ENCODE data around the gene SERPINA12.

Gene SERPINA12

DNA sequence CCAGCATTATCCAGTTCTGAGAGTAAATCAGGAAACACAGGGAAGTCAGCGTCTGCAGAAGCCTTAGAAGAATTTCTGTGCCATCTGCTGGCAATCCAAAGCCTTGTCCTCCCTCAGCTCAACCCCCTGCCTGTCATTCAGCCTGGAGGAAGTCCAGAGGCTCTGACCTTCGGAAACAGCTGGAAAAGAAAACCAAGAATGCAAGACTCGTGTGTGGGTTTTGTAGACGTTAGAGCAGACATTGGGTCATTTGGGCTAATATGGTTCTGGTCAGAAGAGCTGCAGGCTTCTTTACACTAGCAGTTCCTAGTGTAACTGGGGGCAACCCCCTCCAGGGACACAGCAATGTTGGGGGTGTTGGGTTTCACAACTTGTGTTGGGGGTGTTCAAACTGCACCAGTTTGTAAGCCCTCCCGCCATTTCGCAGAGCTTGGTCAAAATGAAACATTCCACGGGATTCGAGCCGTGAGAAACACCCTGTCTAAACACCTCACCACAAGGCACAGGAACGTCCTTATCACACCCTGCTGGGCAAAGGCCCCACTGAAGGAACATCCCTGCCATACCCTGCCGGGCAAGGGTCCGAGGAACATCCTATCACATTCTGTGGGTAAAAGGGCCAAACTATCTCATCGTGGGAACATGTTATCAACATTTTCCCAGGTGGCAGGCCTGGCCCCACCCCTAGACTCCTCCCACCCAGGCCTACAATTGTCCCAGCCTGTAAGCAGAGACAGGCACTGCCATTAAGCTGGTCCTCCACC is 30.9 kb upstream of the SERPINA12 start:
- Mint-ChIP-seq H3K4me1 (peaks cover 20% of the 10 kb centered on the region), H3K36me3 (ENCODE audit: low read depth) (no peaks in the 10 kb centered on the region), H3K27me3 (ENCODE audit: low read depth, poor library complexity) (peaks cover 19% of the 10 kb centered on the region), H3K9me3 (peaks cover 4% of the 10 kb centered on the region), H3K4me3 (no peak overlapping the region), H3K27ac (no peak overlapping the region)
- DNase-seq, result no peak
- TF ChIP-seq, protein P1, sequence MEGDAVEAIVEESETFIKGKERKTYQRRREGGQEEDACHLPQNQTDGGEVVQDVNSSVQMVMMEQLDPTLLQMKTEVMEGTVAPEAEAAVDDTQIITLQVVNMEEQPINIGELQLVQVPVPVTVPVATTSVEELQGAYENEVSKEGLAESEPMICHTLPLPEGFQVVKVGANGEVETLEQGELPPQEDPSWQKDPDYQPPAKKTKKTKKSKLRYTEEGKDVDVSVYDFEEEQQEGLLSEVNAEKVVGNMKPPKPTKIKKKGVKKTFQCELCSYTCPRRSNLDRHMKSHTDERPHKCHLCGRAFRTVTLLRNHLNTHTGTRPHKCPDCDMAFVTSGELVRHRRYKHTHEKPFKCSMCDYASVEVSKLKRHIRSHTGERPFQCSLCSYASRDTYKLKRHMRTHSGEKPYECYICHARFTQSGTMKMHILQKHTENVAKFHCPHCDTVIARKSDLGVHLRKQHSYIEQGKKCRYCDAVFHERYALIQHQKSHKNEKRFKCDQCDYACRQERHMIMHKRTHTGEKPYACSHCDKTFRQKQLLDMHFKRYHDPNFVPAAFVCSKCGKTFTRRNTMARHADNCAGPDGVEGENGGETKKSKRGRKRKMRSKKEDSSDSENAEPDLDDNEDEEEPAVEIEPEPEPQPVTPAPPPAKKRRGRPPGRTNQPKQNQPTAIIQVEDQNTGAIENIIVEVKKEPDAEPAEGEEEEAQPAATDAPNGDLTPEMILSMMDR (IDR thresholded peaks at IDR 0.05), result no peak

DNA sequence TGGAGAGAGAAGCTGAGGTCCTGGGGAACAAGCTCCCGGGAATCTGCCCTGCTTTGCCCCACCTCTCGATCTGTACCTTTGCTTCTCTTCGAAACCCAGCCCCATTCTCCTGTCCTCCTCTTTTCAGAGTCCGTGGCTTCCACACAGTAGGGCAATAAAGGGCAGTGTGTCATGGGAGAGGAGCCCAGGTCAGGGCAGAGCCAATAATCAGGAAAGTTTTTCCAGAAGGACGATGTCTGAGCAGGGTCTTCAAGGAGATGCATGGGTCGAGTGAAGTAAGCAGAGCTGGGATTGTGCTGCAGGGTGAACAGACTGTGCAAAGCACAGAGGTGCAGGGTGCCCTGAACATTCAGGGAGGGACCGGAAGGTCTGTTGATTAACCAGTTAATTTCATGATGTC is 29.9 kb upstream of the SERPINA12 start:
- no peak for DNase-seq
- peaks cover 20% of the 10 kb centered on the region for H3K4me1 Mint-ChIP-seq
- H3K9me3 Mint-ChIP-seq, result peaks cover 4% of the 10 kb centered on the region
- TF ChIP-seq, protein P1 (IDR thresholded peaks at IDR 0.05), result no peak
- peaks cover 18% of the 10 kb centered on the region for H3K27me3 Mint-ChIP-seq (ENCODE audit: low read depth, poor library complexity)
- H3K36me3 Mint-ChIP-seq (ENCODE audit: low read depth), result no peaks in the 10 kb centered on the region
- no peak overlapping the region for H3K27ac Mint-ChIP-seq
- no peak overlapping the region for H3K4me3 Mint-ChIP-seq

DNA sequence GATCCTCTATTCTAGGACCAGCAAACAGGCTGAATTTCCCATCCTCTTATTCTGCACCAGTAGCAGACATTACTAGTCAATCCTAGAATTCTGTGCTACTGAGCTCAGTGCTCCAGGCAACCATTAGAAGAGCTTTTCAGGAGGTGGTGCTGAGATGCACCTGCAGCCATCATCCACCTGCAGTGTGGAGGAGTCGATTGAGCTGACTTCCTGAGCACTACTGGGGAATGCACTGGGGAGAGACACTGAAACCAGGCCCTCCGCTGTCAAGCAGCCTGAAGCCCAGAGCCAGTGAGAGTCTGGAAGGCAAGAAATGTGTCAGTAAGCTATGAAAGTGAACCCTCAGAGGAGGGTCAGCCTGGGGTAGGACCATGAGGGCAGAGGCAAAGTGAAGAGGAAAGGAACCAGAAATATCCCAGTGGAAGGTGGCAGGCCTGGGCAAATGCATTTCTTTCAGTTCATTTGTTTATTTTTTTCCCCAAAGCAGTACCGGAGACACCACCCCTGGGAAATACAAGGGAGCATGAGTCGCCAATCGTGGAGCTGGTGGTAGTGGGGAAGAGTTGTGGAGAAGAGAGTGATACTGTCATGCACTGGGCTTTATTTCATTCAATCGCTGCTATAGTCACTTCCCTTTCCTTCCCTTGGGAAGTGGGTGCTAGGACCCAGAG is 28.9 kb upstream of the SERPINA12 start:
- Mint-ChIP-seq H3K4me1 (peaks cover 20% of the 10 kb centered on the region), H3K36me3 (ENCODE audit: low read depth) (no peaks in the 10 kb centered on the region), H3K9me3 (peaks cover 4% of the 10 kb centered on the region), H3K27ac (no peak overlapping the region), H3K27me3 (ENCODE audit: low read depth, poor library complexity) (peaks cover 14% of the 10 kb centered on the region), H3K4me3 (no peak overlapping the region)
- TF ChIP-seq, protein P1 (IDR thresholded peaks at IDR 0.05), result no peak
- DNase-seq, result no peak

DNA sequence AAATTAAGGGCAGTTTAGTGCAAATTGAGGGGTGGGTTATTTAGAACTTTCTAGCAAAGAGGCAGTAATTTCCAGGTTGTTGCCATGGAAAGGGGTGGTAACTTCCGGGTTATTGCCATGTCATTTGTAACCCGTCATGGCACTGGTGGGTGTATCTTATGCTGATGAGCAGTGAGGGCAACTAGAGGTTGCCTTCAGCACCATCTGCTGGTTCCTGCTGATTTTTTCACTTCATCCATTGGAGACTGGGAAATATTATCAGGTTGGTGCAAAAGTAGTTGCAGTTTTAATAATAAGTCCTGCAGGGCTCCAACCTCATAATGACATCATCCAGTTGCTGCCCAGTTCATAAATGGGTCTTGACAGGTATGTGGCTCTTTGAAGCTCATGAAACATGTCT is 27.6 kb upstream of the SERPINA12 start:
- Mint-ChIP-seq H3K4me3 (no peak overlapping the region), H3K36me3 (ENCODE audit: low read depth) (no peaks in the 10 kb centered on the region), H3K4me1 (peaks cover 20% of the 10 kb centered on the region), H3K27ac (no peak overlapping the region), H3K27me3 (ENCODE audit: low read depth, poor library complexity) (peaks cover 10% of the 10 kb centered on the region), H3K9me3 (peaks cover 4% of the 10 kb centered on the region)
- DNase-seq, result no peak
- TF ChIP-seq, protein P1 (IDR thresholded peaks at IDR 0.05), result no peak

DNA sequence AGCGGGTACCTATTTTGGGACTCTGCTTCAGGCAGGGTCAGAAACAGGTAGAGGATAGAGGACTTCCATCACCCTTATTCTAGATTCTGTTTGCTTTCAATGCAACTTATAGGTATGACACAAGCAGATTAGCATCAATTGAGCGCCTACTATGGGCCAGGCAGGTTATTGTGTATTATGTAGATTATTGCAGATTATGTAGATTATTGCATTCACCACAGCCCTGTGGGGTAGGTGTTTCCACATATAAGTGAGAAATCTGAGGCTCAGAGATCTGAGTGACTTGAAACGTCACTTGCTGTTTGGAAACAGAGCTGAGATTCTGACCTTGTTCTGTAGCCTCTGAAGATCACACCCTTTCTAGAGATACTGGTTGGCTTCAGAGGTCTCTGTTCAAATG is 26.2 kb upstream of the SERPINA12 start:
- no peak for DNase-seq
- H3K27ac Mint-ChIP-seq, result no peak overlapping the region
- H3K4me3 Mint-ChIP-seq, result no peak overlapping the region
- peaks cover 10% of the 10 kb centered on the region for H3K27me3 Mint-ChIP-seq (ENCODE audit: low read depth, poor library complexity)
- H3K9me3 Mint-ChIP-seq, result peaks cover 4% of the 10 kb centered on the region
- TF ChIP-seq, protein P1 (IDR thresholded peaks at IDR 0.05), result no peak
- H3K36me3 Mint-ChIP-seq (ENCODE audit: low read depth), result no peaks in the 10 kb centered on the region
- H3K4me1 Mint-ChIP-seq, result peaks cover 15% of the 10 kb centered on the region
